ENCODE measurements around the gene FAM171A1.

- TF ChIP-seq, protein P1, sequence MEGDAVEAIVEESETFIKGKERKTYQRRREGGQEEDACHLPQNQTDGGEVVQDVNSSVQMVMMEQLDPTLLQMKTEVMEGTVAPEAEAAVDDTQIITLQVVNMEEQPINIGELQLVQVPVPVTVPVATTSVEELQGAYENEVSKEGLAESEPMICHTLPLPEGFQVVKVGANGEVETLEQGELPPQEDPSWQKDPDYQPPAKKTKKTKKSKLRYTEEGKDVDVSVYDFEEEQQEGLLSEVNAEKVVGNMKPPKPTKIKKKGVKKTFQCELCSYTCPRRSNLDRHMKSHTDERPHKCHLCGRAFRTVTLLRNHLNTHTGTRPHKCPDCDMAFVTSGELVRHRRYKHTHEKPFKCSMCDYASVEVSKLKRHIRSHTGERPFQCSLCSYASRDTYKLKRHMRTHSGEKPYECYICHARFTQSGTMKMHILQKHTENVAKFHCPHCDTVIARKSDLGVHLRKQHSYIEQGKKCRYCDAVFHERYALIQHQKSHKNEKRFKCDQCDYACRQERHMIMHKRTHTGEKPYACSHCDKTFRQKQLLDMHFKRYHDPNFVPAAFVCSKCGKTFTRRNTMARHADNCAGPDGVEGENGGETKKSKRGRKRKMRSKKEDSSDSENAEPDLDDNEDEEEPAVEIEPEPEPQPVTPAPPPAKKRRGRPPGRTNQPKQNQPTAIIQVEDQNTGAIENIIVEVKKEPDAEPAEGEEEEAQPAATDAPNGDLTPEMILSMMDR (IDR thresholded peaks at IDR 0.05): no peak
- TF ChIP-seq POLR2A (IDR thresholded peaks at IDR 0.05): no peak
Observed at GRCh38 chr10:15244635-15245197, 126.4 kb downstream of the FAM171A1 start.

Measured in prostate gland (tissue), 2 donors.